Activated T-helper 1 cell treated with Interleukin-2 at 50 U/mL for 16 hours (primary cell): ENCODE results near the gene SYT7.
A peak's percentile ranks its signal among the peaks of the same experiment; 100 is the strongest.
"Not testable (repeated sequence)": the region's sequence is repeated elsewhere in the genome, so short reads cannot be mapped to it uniquely, and the experiment has no call there.

Experiments used
- DNase-seq: peaks from one replicate; pipeline ENCODE4 v3.0.0-alpha.2; 2020; ENCODE audit warnings: low read depth

The SYT7 gene, protein sequence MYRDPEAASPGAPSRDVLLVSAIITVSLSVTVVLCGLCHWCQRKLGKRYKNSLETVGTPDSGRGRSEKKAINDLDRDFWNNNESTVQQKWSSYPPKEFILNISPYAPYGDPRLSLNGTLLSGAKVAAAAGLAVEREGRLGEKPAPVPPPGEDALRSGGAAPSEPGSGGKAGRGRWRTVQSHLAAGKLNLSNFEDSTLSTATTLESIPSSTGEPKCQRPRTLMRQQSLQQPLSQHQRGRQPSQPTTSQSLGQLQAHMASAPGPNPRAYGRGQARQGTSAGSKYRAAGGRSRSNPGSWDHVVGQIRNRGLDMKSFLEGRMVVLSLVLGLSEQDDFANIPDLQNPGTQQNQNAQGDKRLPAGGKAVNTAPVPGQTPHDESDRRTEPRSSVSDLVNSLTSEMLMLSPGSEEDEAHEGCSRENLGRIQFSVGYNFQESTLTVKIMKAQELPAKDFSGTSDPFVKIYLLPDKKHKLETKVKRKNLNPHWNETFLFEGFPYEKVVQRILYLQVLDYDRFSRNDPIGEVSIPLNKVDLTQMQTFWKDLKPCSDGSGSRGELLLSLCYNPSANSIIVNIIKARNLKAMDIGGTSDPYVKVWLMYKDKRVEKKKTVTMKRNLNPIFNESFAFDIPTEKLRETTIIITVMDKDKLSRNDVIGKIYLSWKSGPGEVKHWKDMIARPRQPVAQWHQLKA

DNA sequence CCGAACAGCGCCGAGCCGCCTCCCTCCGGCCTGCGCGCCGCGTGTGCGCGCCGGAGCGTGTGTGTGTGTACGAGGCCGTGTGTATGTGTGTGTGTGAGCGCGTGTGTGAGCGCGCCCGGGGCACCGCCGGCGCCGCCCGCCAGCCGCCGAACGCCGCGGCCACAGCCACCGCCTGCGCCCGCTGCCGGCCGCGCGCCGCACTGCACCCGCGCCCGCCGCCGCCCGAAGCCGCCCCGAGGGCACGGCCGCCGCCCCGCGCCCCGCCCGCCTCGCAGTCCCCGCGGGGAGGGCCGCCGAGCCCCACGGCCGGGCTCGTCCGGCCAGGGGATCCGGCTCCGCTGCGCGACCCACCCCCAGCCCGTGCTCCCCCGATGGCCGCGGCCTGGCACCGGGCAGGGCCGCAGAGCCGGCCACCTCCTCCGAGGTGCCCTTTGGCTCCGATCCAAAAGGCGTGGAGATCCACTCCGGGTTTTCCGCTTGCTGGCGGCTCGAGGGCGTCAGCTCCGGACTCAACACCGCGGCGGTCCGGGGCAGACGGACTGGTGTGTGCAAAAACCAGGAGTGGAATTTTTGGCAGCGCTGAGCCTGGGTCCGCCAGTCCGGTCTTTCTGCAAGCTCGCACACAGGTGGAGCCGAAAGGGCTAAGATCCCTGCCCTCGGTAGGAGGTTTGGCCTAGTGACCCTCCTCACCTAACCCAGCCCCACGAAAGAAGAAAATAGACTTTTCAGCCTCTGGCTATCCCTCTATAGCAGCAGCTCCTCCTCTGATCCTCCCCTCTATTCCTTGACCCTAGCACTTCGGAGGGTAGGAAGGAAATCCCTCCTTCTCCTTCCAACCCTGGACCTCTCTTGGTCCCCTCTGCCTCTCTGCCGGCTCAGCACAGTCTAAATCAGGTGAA lies at the start of gene SYT7:
Gene SYT7 (minus strand): TSS at position 47 of the 899 bp plus-strand sequence. CDS start 256 bp downstream, outside the sequence.
- DNase-seq: peak; percentile 85

DNA sequence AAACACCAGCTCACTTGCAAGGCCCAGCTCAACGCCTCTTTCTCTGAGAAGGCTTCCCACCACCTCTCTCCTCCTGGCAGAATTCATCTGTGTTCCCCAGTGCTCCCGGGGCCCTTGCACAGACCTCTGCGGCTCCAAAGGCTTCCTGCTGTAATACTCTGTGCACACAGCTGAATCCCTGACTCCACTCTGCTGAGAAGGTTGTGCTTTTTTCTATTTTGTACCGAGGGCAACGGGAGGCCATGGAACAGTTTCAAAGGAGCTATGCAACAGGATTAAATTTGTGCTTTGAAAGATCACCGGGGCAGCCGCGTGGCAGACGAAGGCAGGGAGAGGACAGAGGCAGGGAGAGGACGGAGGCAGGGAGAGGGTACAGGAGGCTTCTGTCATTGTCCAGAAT lies 49.2 kb upstream of the SYT7 start:
- DNase-seq: no peak

DNA sequence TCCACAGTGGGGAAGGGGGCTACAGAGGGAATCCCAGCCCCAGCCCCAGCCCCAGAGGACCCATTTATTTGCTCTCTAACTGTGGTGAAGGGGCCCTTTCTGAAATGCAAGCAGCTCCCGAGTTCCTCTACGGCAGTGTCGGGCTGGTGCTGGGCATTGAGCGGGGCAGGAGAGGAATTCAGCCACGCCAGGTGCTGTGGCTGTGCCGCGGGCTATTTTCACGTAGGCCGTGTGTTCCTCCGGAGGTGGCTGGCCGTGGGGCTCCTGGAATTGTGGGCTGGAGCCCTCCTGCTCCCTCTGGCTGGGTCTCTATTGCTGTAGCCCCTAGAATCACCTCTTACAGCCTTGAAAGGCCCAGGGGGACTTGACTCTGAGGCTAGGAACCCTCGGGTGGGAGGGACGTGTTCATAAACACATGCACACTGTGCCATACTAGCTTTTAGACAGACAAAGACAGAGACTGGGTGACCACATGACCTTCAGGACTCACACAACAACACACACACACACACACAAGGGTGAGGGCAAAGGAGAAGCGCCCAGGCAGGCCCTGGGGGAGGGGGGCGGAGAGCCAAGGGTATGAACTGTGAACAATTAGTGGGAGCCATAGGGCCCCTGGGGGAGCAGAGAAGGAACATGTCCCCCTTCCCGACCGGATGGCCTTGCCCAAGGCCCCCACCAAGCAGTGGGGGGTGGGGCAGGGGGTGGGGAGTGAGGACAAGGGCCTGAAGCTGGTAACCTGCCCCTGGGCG lies 48.4 kb upstream of the SYT7 start:
- no peak for DNase-seq

DNA sequence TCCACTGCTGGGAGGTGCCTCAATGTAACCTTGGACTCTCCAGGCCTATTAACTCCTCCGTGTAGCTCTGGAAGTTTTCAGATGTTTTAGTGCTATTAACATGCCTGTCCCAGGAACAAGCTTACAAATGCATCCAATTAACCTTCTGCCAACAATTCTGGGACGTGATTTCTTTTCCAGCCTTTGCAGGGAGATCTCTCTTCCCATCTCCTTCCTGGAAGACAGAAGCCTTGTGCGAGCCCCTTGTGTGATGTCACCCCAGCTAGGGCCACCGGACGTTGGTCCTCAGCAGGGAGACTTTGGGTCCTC lies 47.7 kb upstream of the SYT7 start:
- DNase-seq: no peak

DNA sequence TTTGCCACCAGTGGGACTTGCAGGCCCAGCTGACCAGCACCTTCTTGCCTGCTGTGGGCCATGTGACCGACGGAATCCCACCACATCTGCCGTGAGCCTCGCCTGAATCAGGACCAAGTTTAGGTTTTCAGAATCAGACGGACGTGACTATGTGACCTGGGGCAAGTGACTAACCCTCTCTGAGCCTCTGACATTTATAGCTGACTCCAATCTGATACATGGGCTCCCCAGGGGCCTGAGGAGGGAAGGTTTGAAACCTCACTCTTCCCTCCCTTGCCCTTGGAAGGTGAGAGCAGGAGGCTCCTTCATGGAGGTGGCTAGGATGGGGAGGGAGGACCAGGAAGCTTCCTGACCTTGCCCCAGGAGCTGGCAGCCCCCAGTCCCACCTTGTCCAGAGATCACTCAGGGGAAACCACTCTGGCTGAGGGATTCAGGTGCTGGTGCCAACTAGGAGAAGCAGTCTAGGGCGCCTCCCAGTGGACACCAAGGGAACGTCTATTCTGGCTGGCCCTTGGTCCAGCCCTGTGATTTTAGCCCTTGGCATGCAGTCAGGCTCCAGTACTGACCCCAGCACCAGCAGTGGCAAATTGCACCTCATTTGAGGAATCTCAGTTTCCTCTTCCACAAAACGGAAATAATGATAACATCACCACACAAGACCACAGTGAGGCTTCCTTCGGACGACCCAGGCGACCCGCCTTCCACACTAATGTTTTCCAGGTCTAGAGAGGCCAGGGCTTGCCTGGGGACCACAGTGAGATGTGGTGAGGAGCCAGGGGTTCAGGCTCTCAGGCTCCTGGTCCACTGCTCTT lies 47.2 kb upstream of the SYT7 start:
- no peak for DNase-seq

DNA sequence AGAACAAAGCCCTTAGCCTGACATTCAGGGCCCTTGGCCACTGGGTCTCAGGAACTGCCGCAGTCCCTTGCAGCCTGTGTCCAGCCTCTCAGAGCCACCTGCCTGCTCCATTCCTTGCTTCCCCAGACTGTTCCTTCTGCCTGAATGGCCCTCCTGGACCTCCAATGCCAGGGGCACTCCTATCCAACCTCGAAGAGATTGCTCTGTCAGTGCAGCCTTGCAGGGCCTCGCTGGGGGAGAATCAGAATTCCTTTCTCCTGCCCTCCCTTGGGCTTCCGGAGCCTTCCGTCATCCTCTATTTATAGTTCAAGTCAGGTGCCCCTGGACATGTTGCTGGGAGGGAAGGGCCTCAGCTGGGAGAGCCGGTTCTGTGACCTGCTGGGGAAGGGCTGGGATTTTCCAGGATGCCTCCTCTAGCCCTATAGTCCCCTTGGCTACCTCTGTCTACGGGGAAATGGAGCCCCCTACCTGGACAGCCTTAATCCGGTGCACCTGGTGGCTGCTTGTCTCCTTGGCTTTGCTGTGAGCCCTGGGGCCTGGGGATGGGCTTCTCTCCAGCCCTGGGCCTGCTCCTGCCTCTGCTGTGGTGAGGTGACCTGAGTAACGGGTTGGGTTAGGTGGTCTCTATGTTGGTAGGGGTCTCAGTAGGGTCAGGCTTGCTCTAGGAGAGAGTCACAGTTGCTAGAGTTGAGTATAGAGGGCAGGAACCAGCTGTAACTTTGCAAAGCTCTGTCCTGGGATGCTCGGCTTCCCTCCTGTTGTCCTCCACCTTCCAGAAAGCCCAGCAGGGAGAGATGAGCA lies 45.9 kb upstream of the SYT7 start:
- no peak for DNase-seq

DNA sequence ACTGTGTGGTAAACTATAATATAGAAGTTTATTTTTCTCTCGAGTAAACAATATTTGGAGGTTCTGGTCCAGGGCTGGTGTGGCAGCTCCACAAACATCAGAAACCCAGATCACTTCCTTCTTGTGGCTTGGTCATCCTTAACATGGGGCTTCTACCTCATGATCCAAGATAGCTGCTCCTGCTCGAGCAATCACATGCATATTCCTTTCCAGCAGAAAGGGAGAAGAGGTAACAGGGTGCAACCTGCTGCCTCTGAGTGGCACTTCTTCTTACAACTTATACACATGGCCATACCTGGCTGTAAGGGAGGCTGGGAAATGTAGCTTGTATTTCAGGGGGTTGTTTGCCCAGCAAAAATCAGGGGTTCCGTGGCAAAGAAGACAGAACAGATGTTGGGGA lies 44.6 kb upstream of the SYT7 start:
- DNase-seq: no peak

DNA sequence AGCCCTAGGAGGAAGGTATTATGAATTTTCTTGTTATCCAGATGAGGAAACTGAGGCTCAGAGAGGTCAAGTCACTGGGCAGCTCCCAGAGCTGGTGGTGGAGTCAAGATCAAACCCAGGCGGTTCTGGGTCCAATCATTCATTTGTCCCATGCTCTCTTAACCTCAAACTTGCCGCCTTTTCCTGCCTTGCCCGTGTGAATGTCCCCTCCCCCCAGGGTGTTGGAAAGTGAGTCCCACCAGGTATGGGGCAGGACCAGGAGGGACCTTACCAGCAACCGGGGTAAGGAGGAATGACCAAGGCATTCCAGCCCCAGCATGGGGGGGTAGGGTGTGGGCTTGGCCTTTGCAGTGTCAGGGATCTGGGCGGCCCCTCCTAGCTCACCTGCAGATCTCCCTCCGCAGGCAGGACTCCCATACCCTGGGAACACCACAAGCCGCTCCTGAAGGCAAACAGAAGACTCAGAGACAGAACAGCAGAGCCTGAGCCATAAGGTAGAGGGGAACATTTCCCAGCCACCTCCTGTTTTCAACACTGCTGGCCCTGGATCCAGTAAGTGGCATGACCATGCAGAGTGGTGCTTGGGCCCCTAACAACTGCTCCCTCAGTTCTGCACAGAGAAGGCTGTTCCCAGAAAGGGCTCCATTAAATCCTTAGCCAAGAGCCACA lies 41.2 kb upstream of the SYT7 start:
- DNase-seq: no peak

DNA sequence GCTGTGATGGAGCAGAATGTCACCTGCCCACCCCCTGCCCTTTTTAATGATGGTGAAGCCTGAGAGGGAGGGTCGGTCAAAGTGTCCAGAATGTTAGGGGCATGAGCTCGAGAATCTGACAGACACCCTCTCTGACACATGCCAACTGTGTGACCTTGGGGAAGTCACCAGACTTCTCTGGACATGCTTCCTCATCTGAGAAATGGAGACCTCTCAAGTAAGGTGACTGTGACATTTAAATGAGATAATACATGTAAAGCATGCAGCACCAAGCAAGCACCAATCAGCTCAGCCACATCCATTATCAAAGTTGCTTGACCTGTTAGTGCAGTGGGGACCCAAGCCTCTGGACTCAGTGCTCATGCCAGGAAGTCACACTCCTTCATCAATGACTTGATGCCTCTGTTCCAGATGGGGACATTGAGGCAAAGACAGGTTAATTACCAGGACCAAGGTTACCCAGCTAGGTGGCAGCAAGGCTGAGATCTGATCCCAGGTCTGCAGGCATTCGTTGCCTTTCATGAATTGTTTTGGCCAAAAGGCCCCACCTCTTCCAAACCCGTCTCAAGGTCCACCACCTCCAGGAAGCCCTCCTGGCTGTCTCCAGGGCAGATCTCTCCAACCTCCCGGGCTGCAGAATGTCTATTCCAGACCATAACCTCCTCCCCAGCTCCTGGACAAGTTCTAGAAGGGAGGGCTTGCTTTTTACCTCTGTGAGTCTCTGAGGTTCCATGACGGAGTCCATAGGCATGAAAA lies 38.8 kb upstream of the SYT7 start:
- no peak for DNase-seq

DNA sequence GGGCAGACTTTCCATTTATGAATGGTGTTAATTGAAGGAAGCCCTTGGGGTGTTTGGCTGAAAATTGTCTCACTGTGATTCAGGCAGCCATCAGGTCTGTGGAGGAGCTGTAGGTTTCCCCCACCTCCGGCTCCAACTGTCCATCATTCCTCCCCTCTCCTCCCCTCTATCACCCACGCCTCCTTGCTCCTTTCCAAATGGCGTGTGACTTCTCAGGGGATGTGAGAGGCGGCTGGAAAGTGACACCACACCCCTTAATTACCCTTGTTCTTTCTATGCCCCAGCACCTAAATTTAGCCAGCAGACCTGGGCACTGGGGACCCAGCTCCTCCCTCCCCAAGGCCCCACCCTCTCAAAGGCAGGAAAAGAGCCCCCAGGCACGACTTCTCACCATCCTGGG lies 38.1 kb upstream of the SYT7 start:
- no peak for DNase-seq

DNA sequence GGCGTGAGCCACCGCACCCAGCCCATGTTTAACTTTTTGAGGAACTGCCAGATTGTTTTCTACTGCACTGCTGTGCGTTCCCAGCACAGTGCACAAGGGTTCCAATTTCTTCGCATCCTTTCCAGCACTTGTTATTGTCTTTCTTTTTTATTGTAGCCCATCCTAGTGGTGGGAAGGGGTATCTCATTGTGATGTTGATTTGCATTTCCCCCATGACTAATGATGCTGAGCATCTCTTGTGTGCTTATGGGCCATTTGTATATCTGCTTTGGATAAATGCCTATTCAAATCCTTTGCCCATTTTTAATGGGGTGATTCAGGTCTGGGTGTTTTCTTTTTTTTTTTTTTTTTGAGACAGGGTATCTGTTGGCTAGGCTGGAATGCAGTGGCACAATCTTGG lies 36.6 kb upstream of the SYT7 start:
- no peak for DNase-seq

DNA sequence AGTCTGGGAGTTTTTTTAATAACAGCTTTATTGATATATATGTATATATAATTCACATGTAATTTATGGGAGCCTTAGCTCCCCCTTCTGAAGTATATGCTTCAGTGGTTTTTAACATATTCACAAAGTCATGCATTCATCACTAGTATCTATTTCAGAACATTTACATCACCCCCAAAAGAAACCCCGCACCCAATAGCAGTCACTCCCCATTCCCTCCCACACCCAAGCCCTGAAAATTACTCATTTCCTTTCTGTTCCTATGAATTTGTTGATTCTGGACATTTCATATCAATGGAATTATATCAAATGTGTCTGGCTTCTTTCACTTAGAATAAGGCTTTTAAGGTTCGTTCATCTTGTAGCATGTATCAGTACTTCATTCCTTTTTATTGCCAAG lies 35.6 kb upstream of the SYT7 start:
- no peak for DNase-seq

DNA sequence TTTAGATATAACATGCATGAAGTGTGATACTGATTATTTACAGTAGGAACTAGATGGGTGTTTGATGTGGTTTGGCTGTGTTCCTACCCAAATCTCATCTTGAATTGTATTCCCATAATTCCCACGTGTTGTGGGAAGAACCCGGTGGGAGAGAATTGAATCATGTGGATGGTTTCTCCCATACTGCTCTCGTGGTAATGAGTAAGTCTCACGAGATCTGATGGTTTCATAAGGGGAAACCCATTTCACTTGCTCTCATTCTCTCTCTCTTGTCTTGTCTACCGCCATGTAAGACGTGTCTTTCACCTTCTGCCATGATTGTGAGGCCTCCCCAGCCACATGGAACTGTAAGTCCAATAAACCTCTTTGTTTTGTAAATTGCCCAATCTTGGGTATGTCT lies 33.9 kb upstream of the SYT7 start:
- DNase-seq: not testable (repeated sequence)

DNA sequence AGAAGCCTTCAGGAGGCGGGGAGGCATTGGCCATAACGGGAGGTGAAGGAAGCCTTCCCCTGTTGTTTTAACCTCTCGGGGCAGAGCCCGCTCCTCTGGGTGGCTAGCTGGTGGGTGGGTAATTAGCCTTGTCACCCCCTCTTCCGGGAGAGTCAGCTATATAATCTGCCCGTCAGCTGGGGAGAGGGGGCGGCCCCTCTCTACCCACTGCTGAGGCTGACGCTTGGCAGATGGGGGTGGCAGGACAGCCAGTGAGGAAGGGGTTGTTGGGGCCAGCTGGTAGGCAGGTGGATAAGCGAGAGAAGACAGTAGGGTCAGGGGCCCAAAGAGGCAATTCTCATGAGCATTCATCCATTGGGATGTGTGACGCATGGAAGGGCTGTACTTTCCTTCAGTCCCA lies 33.0 kb upstream of the SYT7 start:
- no peak for DNase-seq

DNA sequence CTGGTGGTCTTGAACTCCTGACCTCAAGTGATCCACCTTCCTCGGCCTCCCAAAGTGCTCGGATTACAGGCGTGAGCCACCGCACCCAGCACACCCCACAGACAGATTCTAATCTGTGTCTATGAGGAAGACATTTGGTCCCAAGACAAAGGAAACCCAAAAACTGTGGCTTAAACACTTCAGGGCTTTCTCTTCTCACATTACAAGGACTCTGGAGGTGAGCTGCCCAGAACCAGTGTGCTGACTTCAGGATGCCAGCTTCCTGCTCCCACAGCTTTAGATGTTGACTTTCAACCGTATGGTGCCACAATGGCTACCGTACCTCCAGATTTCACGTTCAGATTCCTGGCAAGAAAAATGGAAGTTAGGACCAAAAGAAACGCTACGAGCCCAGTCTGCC lies 32.2 kb upstream of the SYT7 start:
- no peak for DNase-seq

DNA sequence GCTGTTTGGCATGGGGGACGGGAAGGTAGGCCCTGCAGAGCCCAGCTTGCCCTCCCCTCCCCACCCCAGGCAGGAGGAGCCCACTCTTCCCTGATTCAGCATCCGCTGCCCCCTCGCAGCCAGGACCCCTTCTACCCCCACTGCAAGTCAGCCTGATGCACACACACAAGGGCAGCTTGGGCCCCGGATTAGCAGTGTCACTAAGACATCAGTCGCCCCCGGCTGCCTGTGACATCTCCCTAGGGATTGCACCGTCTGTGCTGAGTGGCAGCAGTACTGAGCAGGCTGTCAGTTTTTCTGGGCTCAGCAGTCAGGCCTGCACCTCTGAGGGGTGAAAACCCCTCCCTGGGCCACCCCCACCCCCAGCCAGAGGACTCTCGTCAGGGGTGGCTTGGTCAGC lies 30.4 kb upstream of the SYT7 start:
- DNase-seq: no peak

DNA sequence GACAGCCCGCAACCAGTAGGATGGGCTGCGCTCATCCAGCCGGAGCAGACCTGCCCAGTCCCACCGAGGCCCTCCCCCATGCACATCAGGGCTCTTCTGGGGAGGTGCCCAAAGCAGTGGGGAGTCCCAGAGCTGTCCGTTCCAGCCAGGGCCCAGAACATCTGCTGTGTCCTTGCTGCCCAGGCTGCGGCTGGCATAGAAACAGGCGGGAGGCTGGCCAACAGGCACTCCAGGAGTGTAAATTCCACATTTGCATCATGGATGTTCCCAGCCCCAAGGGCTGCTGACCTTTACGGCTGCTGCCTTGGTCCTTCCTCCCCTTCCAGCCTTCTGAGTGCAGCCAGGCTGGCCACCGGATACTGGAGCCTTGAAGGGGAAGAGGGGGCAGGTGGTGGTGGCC lies 30.0 kb upstream of the SYT7 start:
- DNase-seq: no peak

DNA sequence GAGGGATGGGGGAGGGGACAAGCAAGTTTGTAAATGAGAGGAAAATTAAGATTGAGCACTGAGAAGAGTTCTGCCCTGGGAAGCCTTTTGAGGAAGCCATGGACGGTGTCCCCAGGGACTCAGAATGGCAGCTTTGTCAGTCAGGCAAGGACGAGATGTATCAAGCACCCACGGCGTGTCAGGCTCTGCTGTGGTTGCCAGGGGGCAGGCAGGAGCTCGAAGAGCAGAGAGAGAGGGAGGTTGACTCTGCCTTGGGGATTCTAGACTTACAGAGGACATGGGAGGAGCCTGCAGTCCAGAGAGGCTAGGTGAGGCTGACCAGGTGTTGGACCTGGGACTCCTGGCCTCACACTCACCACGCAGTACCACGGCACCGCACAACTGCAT lies 29.1 kb upstream of the SYT7 start:
- DNase-seq: no peak
